Measurements from ENCODE around the gene SKAP1.

SKAP1 gene

GRCh38 chr17:48240562-48241130, 189.4 kb downstream of the SKAP1 start:
- H3K27me3 ChIP-seq (ENCODE audit: control insufficient read depth, insufficient read depth, low read length, poor library complexity, severe bottlenecking) = no peaks in the 10 kb centered on the region
- 81 to 87% methylated on average over 2 of the region's 2 CpGs for WGBS, 2 experiments
- no peak overlapping the region for H3K27ac ChIP-seq (ENCODE audit: insufficient read depth, low read depth, low read length, poor library complexity, severe bottlenecking)
- no peaks in the 10 kb centered on the region for H3K9me3 ChIP-seq (ENCODE audit: control insufficient read depth, low read length)
- no peaks in the 10 kb centered on the region for H3K4me1 ChIP-seq (ENCODE audit: control insufficient read depth, insufficient read depth, low read length)
- no peak overlapping the region for H3K4me3 ChIP-seq (ENCODE audit: insufficient read depth, low read depth, low read length)
- no peaks in the 10 kb centered on the region for H3K36me3 ChIP-seq (ENCODE audit: control insufficient read depth, insufficient read depth, low read length)

GRCh38 chr17:48240122-48240521, 189.9 kb downstream of the SKAP1 start:
- 86% methylated on average over 2 of the region's 2 CpGs for WGBS, 2 experiments
- Histone ChIP-seq H3K27ac (ENCODE audit: insufficient read depth, low read depth, low read length, poor library complexity, severe bottlenecking) (no peak overlapping the region), H3K27me3 (ENCODE audit: control insufficient read depth, insufficient read depth, low read length, poor library complexity, severe bottlenecking) (no peaks in the 10 kb centered on the region), H3K9me3 (ENCODE audit: control insufficient read depth, low read length) (no peaks in the 10 kb centered on the region), H3K36me3 (ENCODE audit: control insufficient read depth, insufficient read depth, low read length) (no peaks in the 10 kb centered on the region), H3K4me1 (ENCODE audit: control insufficient read depth, insufficient read depth, low read length) (no peaks in the 10 kb centered on the region), H3K4me3 (ENCODE audit: insufficient read depth, low read depth, low read length) (no peak overlapping the region)

- Histone ChIP-seq H3K4me1 (ENCODE audit: control insufficient read depth, insufficient read depth, low read length) (no peaks in the 10 kb centered on the region), H3K27ac (ENCODE audit: insufficient read depth, low read depth, low read length, poor library complexity, severe bottlenecking) (no peak overlapping the region), H3K36me3 (ENCODE audit: control insufficient read depth, insufficient read depth, low read length) (no peaks in the 10 kb centered on the region), H3K9me3 (ENCODE audit: control insufficient read depth, low read length) (no peaks in the 10 kb centered on the region), H3K4me3 (ENCODE audit: insufficient read depth, low read depth, low read length) (no peak overlapping the region), H3K27me3 (ENCODE audit: control insufficient read depth, insufficient read depth, low read length, poor library complexity, severe bottlenecking) (no peaks in the 10 kb centered on the region)
- no CpG with 5 or more reads among the region's 1 CpG for WGBS, 2 experiments
These were observed 190.4 kb downstream of the SKAP1 start for GRCh38 chr17:48239603-48239995.

GRCh38 chr17:48238933-48239602, 190.9 kb downstream of the SKAP1 start:
- Histone ChIP-seq H3K27ac (ENCODE audit: insufficient read depth, low read depth, low read length, poor library complexity, severe bottlenecking) (no peak overlapping the region), H3K4me1 (ENCODE audit: control insufficient read depth, insufficient read depth, low read length) (no peaks in the 10 kb centered on the region)

GRCh38 chr17:48237456-48237855, 192.6 kb downstream of the SKAP1 start:
- Histone ChIP-seq H3K4me1 (ENCODE audit: control insufficient read depth, insufficient read depth, low read length) (no peaks in the 10 kb centered on the region), H3K36me3 (ENCODE audit: control insufficient read depth, insufficient read depth, low read length) (no peaks in the 10 kb centered on the region), H3K27ac (ENCODE audit: insufficient read depth, low read depth, low read length, poor library complexity, severe bottlenecking) (no peak overlapping the region), H3K9me3 (ENCODE audit: control insufficient read depth, low read length) (no peaks in the 10 kb centered on the region), H3K27me3 (ENCODE audit: control insufficient read depth, insufficient read depth, low read length, poor library complexity, severe bottlenecking) (no peaks in the 10 kb centered on the region), H3K4me3 (ENCODE audit: insufficient read depth, low read depth, low read length) (no peak overlapping the region)
- WGBS, 2 experiments = 90 to 94% methylated on average over 1 of the region's 1 CpG

More at GRCh38 chr17:48238933-48239602, 190.9 kb downstream of the SKAP1 start:
- WGBS, 2 experiments = 88 to 89% methylated on average over 3 to 4 of the region's 4 CpGs
- no peaks in the 10 kb centered on the region for H3K27me3 ChIP-seq (ENCODE audit: control insufficient read depth, insufficient read depth, low read length, poor library complexity, severe bottlenecking)
- H3K9me3 ChIP-seq (ENCODE audit: control insufficient read depth, low read length) = no peaks in the 10 kb centered on the region
- no peak overlapping the region for H3K4me3 ChIP-seq (ENCODE audit: insufficient read depth, low read depth, low read length)
- no peaks in the 10 kb centered on the region for H3K36me3 ChIP-seq (ENCODE audit: control insufficient read depth, insufficient read depth, low read length)

GRCh38 chr17:48236681-48237134, 193.3 kb downstream of the SKAP1 start:
- Histone ChIP-seq H3K27ac (ENCODE audit: insufficient read depth, low read depth, low read length, poor library complexity, severe bottlenecking) (no peak overlapping the region), H3K9me3 (ENCODE audit: control insufficient read depth, low read length) (no peaks in the 10 kb centered on the region), H3K4me1 (ENCODE audit: control insufficient read depth, insufficient read depth, low read length) (no peaks in the 10 kb centered on the region), H3K27me3 (ENCODE audit: control insufficient read depth, insufficient read depth, low read length, poor library complexity, severe bottlenecking) (no peaks in the 10 kb centered on the region), H3K36me3 (ENCODE audit: control insufficient read depth, insufficient read depth, low read length) (no peaks in the 10 kb centered on the region), H3K4me3 (ENCODE audit: insufficient read depth, low read depth, low read length) (no peak overlapping the region)

- no peaks in the 10 kb centered on the region for H3K36me3 ChIP-seq (ENCODE audit: control insufficient read depth, insufficient read depth, low read length)
- no peaks in the 10 kb centered on the region for H3K9me3 ChIP-seq (ENCODE audit: control insufficient read depth, low read length)
- 95 to 98% methylated on average over 2 of the region's 2 CpGs for WGBS, 2 experiments
- no peaks in the 10 kb centered on the region for H3K4me1 ChIP-seq (ENCODE audit: control insufficient read depth, insufficient read depth, low read length)
- H3K4me3 ChIP-seq (ENCODE audit: insufficient read depth, low read depth, low read length) = no peak overlapping the region
- H3K27me3 ChIP-seq (ENCODE audit: control insufficient read depth, insufficient read depth, low read length, poor library complexity, severe bottlenecking) = no peaks in the 10 kb centered on the region
- H3K27ac ChIP-seq (ENCODE audit: insufficient read depth, low read depth, low read length, poor library complexity, severe bottlenecking) = no peak overlapping the region
These were observed 195.1 kb downstream of the SKAP1 start for GRCh38 chr17:48234922-48235321.

- H3K27me3 ChIP-seq (ENCODE audit: control insufficient read depth, insufficient read depth, low read length, poor library complexity, severe bottlenecking) = no peaks in the 10 kb centered on the region
- H3K4me3 ChIP-seq (ENCODE audit: insufficient read depth, low read depth, low read length) = no peak overlapping the region
- no peaks in the 10 kb centered on the region for H3K4me1 ChIP-seq (ENCODE audit: control insufficient read depth, insufficient read depth, low read length)
- no peaks in the 10 kb centered on the region for H3K9me3 ChIP-seq (ENCODE audit: control insufficient read depth, low read length)
- H3K27ac ChIP-seq (ENCODE audit: insufficient read depth, low read depth, low read length, poor library complexity, severe bottlenecking) = no peak overlapping the region
- WGBS, 2 experiments = 90 to 91% methylated on average over 7 to 8 of the region's 8 CpGs
- no peaks in the 10 kb centered on the region for H3K36me3 ChIP-seq (ENCODE audit: control insufficient read depth, insufficient read depth, low read length)
These were observed 197.7 kb downstream of the SKAP1 start for GRCh38 chr17:48231995-48232959.

GRCh38 chr17:48229936-48230335, 200.1 kb downstream of the SKAP1 start:
- no peak overlapping the region for H3K4me3 ChIP-seq (ENCODE audit: insufficient read depth, low read depth, low read length)
- no peaks in the 10 kb centered on the region for H3K27me3 ChIP-seq (ENCODE audit: control insufficient read depth, insufficient read depth, low read length, poor library complexity, severe bottlenecking)
- WGBS, 2 experiments = 87 to 93% methylated on average over 1 of the region's 1 CpG
- no peak overlapping the region for H3K27ac ChIP-seq (ENCODE audit: insufficient read depth, low read depth, low read length, poor library complexity, severe bottlenecking)
- H3K36me3 ChIP-seq (ENCODE audit: control insufficient read depth, insufficient read depth, low read length) = no peaks in the 10 kb centered on the region
- H3K4me1 ChIP-seq (ENCODE audit: control insufficient read depth, insufficient read depth, low read length) = no peaks in the 10 kb centered on the region
- no peaks in the 10 kb centered on the region for H3K9me3 ChIP-seq (ENCODE audit: control insufficient read depth, low read length)

GRCh38 chr17:48228720-48229119, 201.3 kb downstream of the SKAP1 start:
- H3K9me3 ChIP-seq (ENCODE audit: control insufficient read depth, low read length) = no peaks in the 10 kb centered on the region
- WGBS, 2 experiments = 60 to 64% methylated on average over 1 of the region's 1 CpG
- no peaks in the 10 kb centered on the region for H3K4me1 ChIP-seq (ENCODE audit: control insufficient read depth, insufficient read depth, low read length)

More at GRCh38 chr17:48228720-48229119, 201.3 kb downstream of the SKAP1 start:
- Histone ChIP-seq H3K4me3 (ENCODE audit: insufficient read depth, low read depth, low read length) (no peak overlapping the region), H3K27me3 (ENCODE audit: control insufficient read depth, insufficient read depth, low read length, poor library complexity, severe bottlenecking) (no peaks in the 10 kb centered on the region), H3K27ac (ENCODE audit: insufficient read depth, low read depth, low read length, poor library complexity, severe bottlenecking) (no peak overlapping the region), H3K36me3 (ENCODE audit: control insufficient read depth, insufficient read depth, low read length) (no peaks in the 10 kb centered on the region)

All from ectodermal cell (in vitro differentiated cells).